Measurements from ENCODE around the gene ARL14EPL.
A peak's percentile ranks its signal among the peaks of the same experiment; 100 is the strongest.
"Not testable (repeated sequence)": the region's sequence is repeated elsewhere in the genome, so short reads cannot be mapped to it uniquely, and the experiment has no call there.

ARL14EPL gene

DNA sequence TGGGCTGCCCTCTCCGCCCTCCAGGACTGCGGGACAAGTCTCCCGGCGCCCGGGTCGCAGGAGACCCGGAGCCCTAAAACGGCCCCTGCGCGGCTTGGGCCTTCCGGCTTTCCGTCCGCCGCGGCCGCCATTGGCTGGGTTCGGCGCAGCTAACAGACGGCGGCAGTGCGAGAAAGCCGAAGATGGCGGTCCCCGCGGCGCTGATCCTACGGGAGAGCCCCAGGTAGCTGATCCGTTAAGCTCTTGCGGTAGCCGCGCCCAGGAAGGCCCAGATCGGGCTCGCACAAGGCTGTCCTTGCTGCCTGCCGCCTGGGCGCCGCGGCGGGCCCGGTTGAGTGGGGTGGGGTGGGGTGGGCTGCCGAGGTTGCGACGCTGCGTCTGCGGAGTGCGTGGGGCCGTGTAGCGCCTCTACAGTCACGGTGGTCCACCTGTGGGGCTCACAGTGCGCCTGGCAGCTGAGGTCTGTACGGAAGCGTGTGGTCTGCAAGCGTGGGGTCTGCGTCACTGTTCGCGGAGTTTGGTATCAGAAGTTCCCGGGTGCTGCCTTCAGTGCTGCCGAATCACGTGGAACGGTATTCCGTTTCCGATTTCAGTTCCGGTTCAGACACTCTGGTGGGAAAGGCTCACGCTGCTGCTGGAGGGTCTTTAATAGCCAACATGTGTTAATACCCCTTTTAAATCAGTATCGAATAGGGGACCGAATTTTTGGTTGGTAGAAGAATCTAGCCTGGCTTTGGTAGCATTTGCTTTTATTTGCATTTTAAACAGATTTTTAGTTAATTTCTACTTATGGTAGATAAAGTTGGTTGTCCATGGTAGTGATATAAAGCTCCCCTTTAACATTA lies 52.8 kb downstream of the ARL14EPL start, which contains the start of gene COMMD10:
COMMD10 (plus strand) TSS at position 155 of the 845 bp plus-strand sequence.
- peak within 1 kb of the TSS in 1 of 2 experiments; percentile 45 for H3K14ac ChIP-seq (ENCODE audit: low read length in 2 of 2)
- H3K18ac ChIP-seq (ENCODE audit: low read depth in 1 of 2, low read length in 2 of 2) = peak within 1 kb of the TSS; percentile 90 to 96
- H4K91ac ChIP-seq (ENCODE audit: low read length) = peak within 1 kb of the TSS; percentile 55
- H3K27ac ChIP-seq (ENCODE audit: low read length, poor library complexity, severe bottlenecking) = peak within 1 kb of the TSS; percentile 61
- no peak within 1 kb of the TSS for H3K23ac ChIP-seq (ENCODE audit: low read length in 2 of 2)
- H2BK12ac ChIP-seq (ENCODE audit: low read length in 2 of 2) = no peak within 1 kb of the TSS
- H3K9me3 ChIP-seq (ENCODE audit: control insufficient read depth, low read length) = no peaks in the 10 kb centered on the region
- peak within 1 kb of the TSS; percentile 80 to 86 for H3K4me3 ChIP-seq (ENCODE audit: insufficient read depth in 1 of 2, low read depth in 1 of 2, low read length in 2 of 2)
- H2BK120ac ChIP-seq (ENCODE audit: low read depth, low read length) = peak within 1 kb of the TSS; percentile 65
- WGBS = under 1% methylated on average over 61 of the region's 65 CpGs
- H3K36me3 ChIP-seq (ENCODE audit: control insufficient read depth in 1 of 2, insufficient read depth in 2 of 2, low read depth in 1 of 2, low read length in 2 of 2) = peaks cover 6 to 8% of the 10 kb centered on the region in 2 experiments
- peak; percentile 86 for DNase-seq
- peak within 1 kb of the TSS; percentile 77 for H4K8ac ChIP-seq (ENCODE audit: low read length)
- H3K9ac ChIP-seq (ENCODE audit: low read length) = peak within 1 kb of the TSS; percentile 97
- H3K4ac ChIP-seq (ENCODE audit: low read depth in 1 of 2, low read length in 2 of 2) = peak within 1 kb of the TSS; percentile 42 to 79
- no peak within 1 kb of the TSS for H2AK5ac ChIP-seq (ENCODE audit: low read length, severe bottlenecking)
- H3K4me2 ChIP-seq (ENCODE audit: low read length, poor library complexity, severe bottlenecking) = peak within 1 kb of the TSS; percentile 50
- H2AFZ ChIP-seq (ENCODE audit: low read depth, low read length) = peak within 1 kb of the TSS; percentile 79
- peak within 1 kb of the TSS; percentile 3 for H2BK5ac ChIP-seq (ENCODE audit: low read depth, low read length, poor library complexity, severe bottlenecking)
- H3K27me3 ChIP-seq (ENCODE audit: control insufficient read depth in 1 of 2, insufficient read depth in 1 of 2, low read length in 2 of 2) = no peaks in the 10 kb centered on the region
- H2BK15ac ChIP-seq (ENCODE audit: low read depth, poor library complexity, severe bottlenecking) = no peak within 1 kb of the TSS
- peaks cover 4% of the 10 kb centered on the region for H3K4me1 ChIP-seq (ENCODE audit: control insufficient read depth, insufficient read depth, low read depth, low read length)
- peaks cover 15% of the 10 kb centered on the region for H3K79me1 ChIP-seq (replicated peaks; ENCODE audit: low read length, poor library complexity, severe bottlenecking)

DNA sequence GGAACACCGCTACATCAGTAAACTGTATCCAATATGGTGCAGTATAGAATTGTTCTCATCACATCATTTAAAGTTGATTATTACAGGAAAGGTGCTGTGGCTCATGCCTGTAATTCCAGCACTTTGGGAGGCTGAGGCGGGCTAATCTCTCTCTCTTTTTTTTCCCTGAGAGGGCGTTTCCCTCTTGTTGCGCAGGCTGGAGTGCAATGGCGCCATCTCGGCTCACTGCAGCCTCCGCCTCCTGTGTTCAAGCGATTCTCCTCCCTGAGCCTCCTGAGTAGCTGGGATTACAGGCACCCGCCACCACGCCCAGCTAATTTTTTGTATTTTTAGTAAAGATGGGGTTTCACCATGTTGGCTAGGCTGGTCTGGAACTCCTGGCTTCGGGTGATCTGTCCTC lies 54.0 kb downstream of the ARL14EPL start:
- H3K27me3 ChIP-seq (ENCODE audit: control insufficient read depth in 1 of 2, insufficient read depth in 1 of 2, low read length in 2 of 2) = not testable (repeated sequence)

DNA sequence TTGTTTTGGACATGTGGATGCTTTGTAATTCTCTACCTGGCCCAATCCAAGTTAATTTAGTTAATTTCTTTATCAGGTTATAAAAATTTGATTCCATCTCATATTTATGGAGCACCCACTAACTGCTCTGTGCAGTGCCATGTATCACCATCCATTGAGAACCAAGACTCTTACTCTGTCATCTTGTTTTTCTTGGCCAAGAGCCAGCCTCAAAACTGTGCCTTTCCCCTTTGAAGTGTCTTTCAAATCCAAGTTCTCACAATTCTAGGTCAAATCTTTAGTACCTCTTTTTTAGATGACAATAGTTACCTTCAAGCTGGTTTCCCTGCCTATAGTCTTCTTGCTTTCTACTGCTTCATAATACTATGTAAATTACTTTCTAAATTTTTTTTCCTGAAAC lies 55.8 kb downstream of the ARL14EPL start:
- no peak overlapping the region for H3K4me3 ChIP-seq (ENCODE audit: insufficient read depth in 1 of 2, low read depth in 1 of 2, low read length in 2 of 2)
- H3K4me2 ChIP-seq (ENCODE audit: low read length, poor library complexity, severe bottlenecking) = no peak overlapping the region
- peaks cover under 1 to 27% of the 10 kb centered on the region in 2 experiments for H3K36me3 ChIP-seq (ENCODE audit: control insufficient read depth in 1 of 2, insufficient read depth in 2 of 2, low read depth in 1 of 2, low read length in 2 of 2)
- no peak overlapping the region for H2AK5ac ChIP-seq (ENCODE audit: low read length, severe bottlenecking)
- DNase-seq = no peak
- H3K27me3 ChIP-seq (ENCODE audit: control insufficient read depth in 1 of 2, insufficient read depth in 1 of 2, low read length in 2 of 2) = no peaks in the 10 kb centered on the region
- no peak overlapping the region for H3K23ac ChIP-seq (ENCODE audit: low read length in 2 of 2)
- no peak overlapping the region for H3K9ac ChIP-seq (ENCODE audit: low read length)
- no peak overlapping the region for H2BK5ac ChIP-seq (ENCODE audit: low read depth, low read length, poor library complexity, severe bottlenecking)
- H3K18ac ChIP-seq (ENCODE audit: low read depth in 1 of 2, low read length in 2 of 2) = no peak overlapping the region
- H3K4me1 ChIP-seq (ENCODE audit: control insufficient read depth, insufficient read depth, low read depth, low read length) = peaks cover 4% of the 10 kb centered on the region
- H2BK15ac ChIP-seq (ENCODE audit: low read depth, poor library complexity, severe bottlenecking) = no peak overlapping the region
- no peaks in the 10 kb centered on the region for H3K9me3 ChIP-seq (ENCODE audit: control insufficient read depth, low read length)
- no peak overlapping the region for H2BK120ac ChIP-seq (ENCODE audit: low read depth, low read length)
- H4K91ac ChIP-seq (ENCODE audit: low read length) = no peak overlapping the region
- no peak overlapping the region for H2AFZ ChIP-seq (ENCODE audit: low read depth, low read length)
- H3K27ac ChIP-seq (ENCODE audit: low read length, poor library complexity, severe bottlenecking) = no peak overlapping the region
- peaks cover 16% of the 10 kb centered on the region for H3K79me1 ChIP-seq (replicated peaks; ENCODE audit: low read length, poor library complexity, severe bottlenecking)
- H3K14ac ChIP-seq (ENCODE audit: low read length in 2 of 2) = no peak overlapping the region
- no peak overlapping the region for H4K8ac ChIP-seq (ENCODE audit: low read length)
- H2BK12ac ChIP-seq (ENCODE audit: low read length in 2 of 2) = no peak overlapping the region
- no peak overlapping the region for H3K4ac ChIP-seq (ENCODE audit: low read depth in 1 of 2, low read length in 2 of 2)

More for the DNA sequence above, 54.0 kb downstream of the ARL14EPL start:
- H2BK12ac ChIP-seq (ENCODE audit: low read length in 2 of 2); H2BK5ac ChIP-seq (ENCODE audit: low read depth, low read length, poor library complexity, severe bottlenecking); DNase-seq; H2BK120ac ChIP-seq (ENCODE audit: low read depth, low read length); H2AK5ac ChIP-seq (ENCODE audit: low read length, severe bottlenecking); H3K18ac ChIP-seq (ENCODE audit: low read depth in 1 of 2, low read length in 2 of 2); H4K91ac ChIP-seq (ENCODE audit: low read length); H3K4me1 ChIP-seq (ENCODE audit: control insufficient read depth, insufficient read depth, low read depth, low read length); H4K8ac ChIP-seq (ENCODE audit: low read length); H3K9me3 ChIP-seq (ENCODE audit: control insufficient read depth, low read length); H3K23ac ChIP-seq (ENCODE audit: low read length in 2 of 2); H2AFZ ChIP-seq (ENCODE audit: low read depth, low read length); H2BK15ac ChIP-seq (ENCODE audit: low read depth, poor library complexity, severe bottlenecking); H3K14ac ChIP-seq (ENCODE audit: low read length in 2 of 2); H3K27ac ChIP-seq (ENCODE audit: low read length, poor library complexity, severe bottlenecking); H3K4me2 ChIP-seq (ENCODE audit: low read length, poor library complexity, severe bottlenecking): not testable (repeated sequence)
- H3K79me1 ChIP-seq (replicated peaks; ENCODE audit: low read length, poor library complexity, severe bottlenecking) = peaks cover 17% of the 10 kb centered on the region
- H3K9ac ChIP-seq (ENCODE audit: low read length) = peak overlapping the region; percentile 97
- H3K36me3 ChIP-seq (ENCODE audit: control insufficient read depth in 1 of 2, insufficient read depth in 2 of 2, low read depth in 1 of 2, low read length in 2 of 2) = peaks cover 0 to 11% of the 10 kb centered on the region in 2 experiments
- peak overlapping the region in 1 of 2 experiments; percentile 80 for H3K4me3 ChIP-seq (ENCODE audit: insufficient read depth in 1 of 2, low read depth in 1 of 2, low read length in 2 of 2)
- H3K4ac ChIP-seq (ENCODE audit: low read depth in 1 of 2, low read length in 2 of 2) = peak overlapping the region in 1 of 2 experiments; percentile 43
- 98% methylated on average over 10 of the region's 11 CpGs for WGBS

- H2BK120ac ChIP-seq (ENCODE audit: low read depth, low read length) = no peak overlapping the region
- no peak overlapping the region for H3K4me2 ChIP-seq (ENCODE audit: low read length, poor library complexity, severe bottlenecking)
- no peak overlapping the region for H2AFZ ChIP-seq (ENCODE audit: low read depth, low read length)
- no peak overlapping the region for H2BK12ac ChIP-seq (ENCODE audit: low read length in 2 of 2)
- H2AK5ac ChIP-seq (ENCODE audit: low read length, severe bottlenecking) = no peak overlapping the region
- H3K23ac ChIP-seq (ENCODE audit: low read length in 2 of 2) = no peak overlapping the region
- no peaks in the 10 kb centered on the region for H3K4me1 ChIP-seq (ENCODE audit: control insufficient read depth, insufficient read depth, low read depth, low read length)
- no peak overlapping the region for H3K4me3 ChIP-seq (ENCODE audit: insufficient read depth in 1 of 2, low read depth in 1 of 2, low read length in 2 of 2)
- no peak overlapping the region for H2BK5ac ChIP-seq (ENCODE audit: low read depth, low read length, poor library complexity, severe bottlenecking)
- no peak for DNase-seq
- peaks cover 16% of the 10 kb centered on the region for H3K79me1 ChIP-seq (replicated peaks; ENCODE audit: low read length, poor library complexity, severe bottlenecking)
- H3K14ac ChIP-seq (ENCODE audit: low read length in 2 of 2) = peak overlapping the region in 1 of 2 experiments; percentile 50
- H3K9ac ChIP-seq (ENCODE audit: low read length) = no peak overlapping the region
- H3K18ac ChIP-seq (ENCODE audit: low read depth in 1 of 2, low read length in 2 of 2) = no peak overlapping the region
- no peak overlapping the region for H3K4ac ChIP-seq (ENCODE audit: low read depth in 1 of 2, low read length in 2 of 2)
- no peak overlapping the region for H4K91ac ChIP-seq (ENCODE audit: low read length)
- H3K36me3 ChIP-seq (ENCODE audit: control insufficient read depth in 1 of 2, insufficient read depth in 2 of 2, low read depth in 1 of 2, low read length in 2 of 2) = peaks cover 4 to 49% of the 10 kb centered on the region in 2 experiments
- WGBS = 86% methylated on average over 3 of the region's 3 CpGs
- H3K27me3 ChIP-seq (ENCODE audit: control insufficient read depth in 1 of 2, insufficient read depth in 1 of 2, low read length in 2 of 2) = no peaks in the 10 kb centered on the region
- H2BK15ac ChIP-seq (ENCODE audit: low read depth, poor library complexity, severe bottlenecking) = no peak overlapping the region
- no peaks in the 10 kb centered on the region for H3K9me3 ChIP-seq (ENCODE audit: control insufficient read depth, low read length)
- no peak overlapping the region for H3K27ac ChIP-seq (ENCODE audit: low read length, poor library complexity, severe bottlenecking)
- no peak overlapping the region for H4K8ac ChIP-seq (ENCODE audit: low read length)
Observed at GRCh38 chr5:116090302-116090701, 58.0 kb downstream of the ARL14EPL start.
